HT-29 (cell line): Measurements from ENCODE around the gene ZNF860. TPM values are rescaled to one million over a fixed set of nuclear protein-coding genes. Genes with fewer than 3 reads are reported as not detected.

Experiments
- DNase-seq: peaks from one replicate; pipeline ENCODE4 v3.0.0-alpha.2; 2015; ENCODE audit warnings: low spot score
- total RNA-seq: library from RNA; depleted of rRNA; stranded (reverse); fragments of >200 nt; shearing (Covaris generic); gene quantifications from 2 replicates; pipeline ENCODE4 v1.2.3, GENCODE V29; 2014; rRNA removed

ZNF860 gene
- total RNA-seq: 3.9 and 7.5 TPM in 2 replicates

DNA sequence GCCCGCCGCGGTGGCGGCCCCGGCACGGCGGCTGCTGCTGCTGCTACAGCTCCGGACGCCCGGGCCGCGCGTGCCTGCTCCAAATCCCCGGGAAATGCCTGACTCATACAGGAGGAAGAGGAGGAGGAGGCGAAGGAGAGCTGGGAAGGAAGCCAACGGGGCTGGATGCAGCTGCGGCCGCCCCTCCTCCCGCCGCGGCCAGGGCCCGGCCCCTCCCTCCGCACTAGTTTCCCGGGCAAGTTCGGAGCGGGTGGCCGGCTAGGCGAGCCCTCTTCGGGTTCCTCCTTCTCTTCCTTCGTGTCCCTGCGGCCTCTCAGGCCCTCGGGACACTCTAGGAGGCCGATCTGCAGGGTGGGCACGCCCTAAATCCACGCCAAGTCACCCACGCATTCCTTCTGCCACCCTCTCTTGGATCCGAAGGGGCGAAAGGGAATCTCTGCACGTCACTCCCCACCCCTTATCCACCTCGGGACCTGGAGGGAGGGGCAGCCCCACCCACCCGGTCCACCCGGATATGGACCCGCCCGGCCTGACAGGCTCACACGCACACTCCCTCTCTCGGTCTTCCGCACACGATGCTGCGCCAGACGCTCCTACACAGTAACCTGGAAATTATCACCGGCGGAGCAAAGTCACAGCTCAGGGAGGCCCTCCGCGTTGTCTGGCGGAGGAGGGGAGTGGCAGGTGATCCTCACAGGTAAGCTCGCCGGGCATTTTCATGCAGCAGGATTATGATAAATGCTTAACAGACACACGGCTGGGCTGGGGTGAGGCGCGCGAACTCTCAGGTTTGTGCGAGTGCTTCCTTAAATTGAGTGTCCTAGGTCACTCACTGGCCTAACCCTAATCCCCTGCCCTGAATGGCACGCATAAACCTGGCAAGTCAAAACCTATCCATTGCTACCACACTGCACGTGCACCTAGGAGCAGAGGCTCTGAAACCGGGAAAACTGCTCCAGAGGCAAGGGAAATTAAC lies at the start of gene ZNF860, which contains the start of gene OSBPL10:
Gene ZNF860 (plus strand): TSS at position 545 of the 976 bp plus-strand sequence. CDS start 7,330 bp downstream, outside the sequence.
Gene OSBPL10 (minus strand): TSS at position 57 of the 976 bp plus-strand sequence. CDS start 83 bp downstream, outside the sequence.
- DNase-seq: peak; percentile 81

DNA sequence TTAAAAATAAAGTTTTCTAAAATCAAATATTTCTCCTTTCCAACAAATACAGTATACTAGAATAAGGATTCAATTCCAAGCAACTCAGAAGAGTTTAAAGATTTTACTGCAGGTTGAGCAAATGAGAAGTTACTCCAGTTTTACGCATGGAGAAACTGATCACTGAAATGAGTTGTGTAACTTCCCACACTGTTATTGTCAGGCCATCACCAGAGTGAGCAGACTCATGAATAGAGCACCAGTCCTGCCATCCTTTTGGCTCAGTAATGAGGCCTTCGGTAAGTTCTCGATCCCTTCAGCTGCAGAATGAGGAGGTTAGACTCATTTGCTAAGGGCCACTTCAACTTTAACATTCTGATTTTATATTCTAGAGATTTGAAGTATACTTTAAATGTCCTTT lies 48.6 kb upstream of the ZNF860 start:
- DNase-seq: no peak

DNA sequence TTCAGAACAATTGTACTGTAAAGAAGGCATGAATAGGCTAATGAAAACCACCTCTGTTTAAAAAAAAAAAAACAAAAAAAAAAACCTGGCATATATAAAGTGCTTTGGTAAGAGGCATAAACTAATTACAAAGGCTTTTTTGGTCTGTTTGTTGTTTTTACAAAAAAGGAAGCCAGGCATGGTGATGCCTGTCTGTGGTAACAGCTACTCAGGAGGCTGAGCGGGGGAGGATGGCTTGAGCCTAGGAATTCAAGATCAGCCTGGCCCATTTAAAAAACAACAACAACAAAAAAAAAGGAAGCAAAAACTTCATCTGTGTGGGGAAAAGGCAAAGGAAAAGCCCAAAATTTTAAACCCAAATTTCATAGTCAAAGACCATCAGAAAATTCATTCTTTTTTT lies 47.5 kb upstream of the ZNF860 start:
- DNase-seq: no peak

DNA sequence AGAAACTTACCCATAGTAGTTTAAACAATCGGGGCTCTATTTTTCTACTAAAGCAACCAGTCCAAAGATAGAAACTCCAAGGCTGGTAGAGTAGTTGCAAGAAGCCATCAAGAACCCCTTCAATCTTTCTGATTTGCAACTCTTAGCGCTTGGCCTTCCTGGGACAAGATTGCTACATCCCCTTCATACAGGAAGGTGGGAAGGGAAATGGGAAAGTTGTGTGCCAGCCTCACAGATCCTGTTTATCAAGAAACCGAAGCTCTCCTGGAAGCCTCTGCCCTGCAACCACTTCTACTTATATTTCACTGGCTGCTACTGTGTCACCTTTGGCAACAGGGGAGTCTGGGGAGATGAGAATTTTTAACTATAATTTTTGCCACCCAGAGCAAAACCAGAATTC lies 46.7 kb upstream of the ZNF860 start:
- DNase-seq: peak; percentile 52

DNA sequence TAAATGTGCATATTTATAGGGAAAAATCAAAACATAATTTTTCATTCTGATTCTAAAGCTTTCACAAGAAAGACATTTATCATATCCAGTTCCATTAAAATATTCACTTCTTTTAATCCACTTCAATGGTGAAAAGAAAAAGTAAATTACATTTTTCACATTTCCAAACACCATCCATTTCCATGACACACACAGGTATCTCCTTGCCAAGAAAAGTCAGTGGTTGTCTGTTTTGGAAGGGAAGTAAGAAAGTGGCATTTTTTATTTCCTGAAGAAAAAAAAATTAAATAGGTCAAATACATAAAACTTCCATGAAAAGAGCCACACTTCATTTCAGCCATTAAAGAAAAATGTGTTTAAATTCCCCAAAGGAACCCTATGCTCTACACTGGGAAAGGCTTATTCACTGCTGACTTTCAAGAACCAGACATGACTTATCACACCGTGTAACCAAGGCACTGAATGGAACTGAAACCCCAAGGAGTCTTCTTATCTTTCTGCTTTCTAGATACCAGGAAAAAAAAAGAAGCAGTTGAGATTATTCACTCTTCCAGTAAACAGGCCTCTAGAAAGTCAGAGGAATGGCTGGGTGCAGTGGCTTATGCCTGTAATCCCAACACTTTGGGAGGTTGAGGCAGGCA lies 45.0 kb upstream of the ZNF860 start:
- DNase-seq: no peak

DNA sequence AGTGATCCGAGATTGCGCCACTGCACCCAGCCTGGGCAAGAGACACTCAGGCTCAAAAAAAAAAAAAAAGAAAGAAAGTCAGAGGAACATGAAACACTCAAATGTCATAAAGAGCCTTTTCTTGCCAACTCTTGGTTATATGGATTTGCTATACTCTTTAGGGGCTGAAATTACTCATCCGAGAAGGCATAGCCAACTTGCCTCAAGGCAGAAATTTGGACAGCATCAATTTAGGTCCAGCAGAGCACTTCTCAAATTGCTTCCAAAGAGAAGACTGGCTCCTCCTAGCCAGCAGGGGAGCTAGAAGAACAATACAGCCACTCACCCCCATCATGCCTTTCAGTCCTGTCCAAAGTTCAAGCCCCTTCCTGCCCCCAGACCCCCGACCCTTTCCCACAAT lies 44.3 kb upstream of the ZNF860 start:
- DNase-seq: no peak

DNA sequence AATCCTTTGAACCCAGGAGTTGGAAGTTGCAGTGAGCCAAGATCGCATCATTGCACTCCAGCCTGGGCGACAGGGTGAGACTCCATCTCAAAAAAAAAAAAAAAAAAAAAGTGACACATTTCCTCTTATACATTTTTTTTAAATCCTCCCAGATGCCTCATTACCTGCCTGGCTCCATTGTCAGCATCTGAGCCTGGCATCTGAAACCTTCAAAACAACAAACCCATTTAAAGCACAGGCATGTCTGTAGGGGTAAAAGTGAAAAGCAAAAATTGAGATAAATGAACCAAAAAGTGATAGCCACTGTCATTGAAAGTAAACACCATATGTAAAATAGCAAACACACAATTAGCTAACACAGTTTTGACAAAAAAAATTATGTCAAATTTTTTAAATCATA lies 39.1 kb upstream of the ZNF860 start:
- DNase-seq: no peak

DNA sequence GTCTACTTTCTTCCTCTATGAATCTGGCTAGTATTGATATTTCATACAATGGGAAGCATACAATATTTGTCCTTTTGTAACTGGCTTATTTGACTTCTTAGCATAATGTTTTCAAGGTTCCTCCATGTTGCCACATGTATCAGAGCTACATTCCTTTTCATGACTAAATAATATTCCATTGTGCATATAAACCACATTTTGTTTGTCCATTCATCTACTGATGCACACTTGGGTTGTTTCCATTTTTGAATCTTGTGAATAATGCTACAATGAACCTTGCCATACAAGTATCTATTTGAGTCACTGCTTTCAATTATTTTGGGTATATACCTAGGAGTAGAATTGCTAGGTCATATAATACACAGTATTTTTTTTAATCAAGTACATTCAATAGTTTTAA lies 38.5 kb upstream of the ZNF860 start:
- no peak for DNase-seq

DNA sequence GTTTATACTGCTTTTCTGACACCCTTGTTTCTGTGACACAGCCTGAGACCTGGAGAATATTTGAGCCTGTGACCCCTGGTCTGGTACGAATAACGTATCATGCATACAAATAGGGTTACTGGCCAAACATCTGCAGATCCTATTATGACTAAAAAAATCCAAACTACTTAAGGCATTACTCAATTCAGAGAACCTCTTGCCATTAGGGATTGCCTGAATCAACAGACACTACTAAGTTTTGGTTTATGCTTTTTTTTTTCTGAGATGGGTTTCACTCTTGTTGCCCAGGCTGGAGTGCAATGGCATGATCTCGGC lies 35.9 kb upstream of the ZNF860 start:
- DNase-seq: no peak

DNA sequence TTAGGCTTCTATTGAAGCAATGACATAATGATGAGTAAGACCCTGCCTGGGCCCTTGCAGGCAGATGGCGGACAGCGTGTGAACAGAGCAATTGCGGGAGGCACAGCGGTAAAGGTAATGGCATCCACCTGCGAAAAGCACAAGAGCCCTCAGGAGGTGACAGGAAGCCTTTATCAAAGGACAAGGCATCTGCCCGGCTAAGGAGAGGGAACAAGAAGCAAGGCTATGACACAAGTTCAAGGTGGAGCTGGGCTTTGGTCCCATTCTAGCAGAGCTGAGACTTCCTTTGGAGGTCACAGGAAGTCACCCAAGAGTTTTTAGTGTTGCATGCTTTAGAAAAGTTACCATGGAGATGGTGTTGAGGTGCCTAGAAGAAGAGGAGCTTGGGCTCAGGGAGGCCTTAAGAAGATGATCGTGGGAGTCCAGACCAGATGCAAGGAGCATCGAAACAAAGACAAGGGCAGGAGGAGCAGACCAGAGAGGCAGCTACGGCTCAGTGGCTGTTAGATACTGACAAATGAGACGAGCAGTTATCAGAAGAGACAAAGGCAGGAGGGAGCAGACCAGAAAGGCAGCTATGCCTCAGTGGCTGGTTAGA lies 35.0 kb upstream of the ZNF860 start:
- DNase-seq: no peak

DNA sequence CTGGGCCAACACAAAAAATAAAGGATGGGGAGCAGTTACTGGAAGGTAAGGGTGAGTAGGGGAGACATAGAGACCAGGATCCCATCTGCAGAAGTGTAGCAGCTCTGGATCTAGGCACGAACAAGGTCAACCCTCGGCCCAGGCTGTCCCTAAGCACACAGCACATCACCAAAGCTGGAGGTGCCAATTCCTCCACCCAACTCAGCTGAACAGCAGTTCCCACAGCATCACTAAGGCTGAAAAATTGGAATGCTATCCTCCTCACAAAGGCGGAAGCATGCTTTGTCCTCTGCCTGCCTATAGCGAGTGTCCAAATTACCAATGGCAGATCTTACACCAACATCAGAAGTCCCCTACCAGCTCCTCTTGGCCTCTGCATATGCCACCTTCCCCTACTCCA lies 34.4 kb upstream of the ZNF860 start:
- no peak for DNase-seq

DNA sequence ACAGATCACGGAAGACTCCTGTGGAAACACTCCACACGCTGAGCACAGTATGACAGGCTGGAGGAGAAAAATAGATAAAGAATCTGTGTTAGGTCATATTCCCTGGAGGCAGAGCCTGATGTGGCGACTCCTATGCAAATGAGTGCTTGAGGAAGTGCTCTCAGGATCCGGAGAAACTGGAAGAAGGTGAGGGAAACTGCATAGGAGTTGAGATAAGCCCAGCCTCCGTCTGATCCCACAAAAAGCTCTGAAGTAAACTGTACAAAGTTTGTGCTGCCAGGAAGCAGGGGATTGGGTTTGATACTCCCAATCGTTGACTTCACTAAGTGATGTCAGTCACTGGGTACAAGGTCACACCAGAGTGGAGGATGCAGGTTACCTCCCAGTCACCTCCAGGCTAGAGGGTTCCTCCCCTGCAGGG lies 33.9 kb upstream of the ZNF860 start:
- DNase-seq: peak; percentile 55

DNA sequence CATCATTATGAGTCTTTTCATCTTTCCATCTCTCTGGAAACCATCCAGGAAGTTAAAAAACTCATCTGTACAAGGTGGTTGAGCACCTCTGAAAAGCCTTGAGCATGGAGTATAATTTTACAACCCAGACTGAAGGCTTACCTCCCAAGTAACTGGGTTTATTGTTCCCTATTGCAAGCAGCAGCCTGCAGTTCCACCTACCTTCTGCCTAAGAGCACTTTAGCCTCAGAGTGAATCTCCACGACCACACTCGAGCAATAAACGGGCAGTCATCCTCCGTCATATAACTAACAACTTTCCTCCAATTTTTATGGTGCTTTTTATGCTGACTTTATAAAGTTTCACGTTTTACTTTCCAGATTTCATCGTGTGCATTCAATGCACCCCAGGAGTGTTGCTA lies 33.3 kb upstream of the ZNF860 start:
- no peak for DNase-seq

DNA sequence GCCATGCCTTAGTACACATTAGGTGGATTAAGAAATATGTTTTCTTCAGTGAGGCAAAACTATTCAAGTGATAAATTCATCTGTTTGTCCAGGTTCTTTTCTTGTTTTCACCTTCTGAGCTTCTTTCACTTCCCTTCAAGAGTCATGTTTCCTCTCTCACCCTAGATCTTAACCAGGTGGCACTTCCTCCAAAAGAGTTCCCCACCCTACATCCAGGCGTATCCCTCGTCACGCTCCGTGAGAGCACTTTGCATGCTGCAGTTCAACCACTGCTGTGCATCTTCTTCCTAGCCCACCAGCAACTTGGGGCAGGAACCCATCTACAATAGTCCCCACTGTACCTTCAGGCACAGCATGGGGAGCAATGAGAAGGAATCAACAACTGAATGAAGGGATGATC lies 29.3 kb upstream of the ZNF860 start:
- no peak for DNase-seq

DNA sequence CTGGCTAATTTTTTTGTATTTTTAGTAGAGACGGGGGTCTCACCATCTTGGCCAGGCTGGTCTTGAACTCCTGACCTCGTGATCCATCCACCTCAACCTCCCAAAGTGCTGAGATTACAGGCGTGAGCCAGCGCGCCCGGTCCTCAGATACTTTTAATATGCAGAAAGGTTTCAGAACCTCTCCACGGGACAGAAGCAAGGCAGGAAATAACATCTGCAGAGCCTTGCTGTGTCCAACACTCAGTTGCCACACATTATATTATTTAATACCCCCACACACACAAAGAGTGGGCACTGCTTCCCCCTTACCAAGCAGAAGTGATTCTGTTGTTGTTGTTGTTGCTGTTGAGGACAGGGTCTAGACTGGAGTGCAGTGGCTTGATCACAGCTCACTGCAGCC lies 28.5 kb upstream of the ZNF860 start:
- DNase-seq: no peak

DNA sequence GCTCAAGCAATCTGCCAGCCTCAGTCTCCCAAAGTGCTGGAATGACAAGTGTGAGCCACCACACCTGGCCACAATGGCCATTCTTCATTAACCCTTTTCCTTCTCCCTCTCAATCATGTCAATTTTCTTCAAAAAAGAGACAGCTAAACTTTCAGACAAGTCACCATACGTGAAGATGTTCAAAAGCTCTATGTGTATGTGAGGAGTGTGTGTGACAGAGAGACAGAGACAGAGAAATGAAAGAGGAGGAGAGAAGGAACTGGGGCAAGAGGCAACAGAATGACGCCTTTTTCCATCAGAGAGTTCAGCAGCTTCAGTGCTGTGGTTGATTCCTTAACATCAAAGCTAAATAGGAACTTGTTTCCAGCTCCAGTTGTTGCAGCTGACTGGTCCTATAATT lies 27.9 kb upstream of the ZNF860 start:
- no peak for DNase-seq

DNA sequence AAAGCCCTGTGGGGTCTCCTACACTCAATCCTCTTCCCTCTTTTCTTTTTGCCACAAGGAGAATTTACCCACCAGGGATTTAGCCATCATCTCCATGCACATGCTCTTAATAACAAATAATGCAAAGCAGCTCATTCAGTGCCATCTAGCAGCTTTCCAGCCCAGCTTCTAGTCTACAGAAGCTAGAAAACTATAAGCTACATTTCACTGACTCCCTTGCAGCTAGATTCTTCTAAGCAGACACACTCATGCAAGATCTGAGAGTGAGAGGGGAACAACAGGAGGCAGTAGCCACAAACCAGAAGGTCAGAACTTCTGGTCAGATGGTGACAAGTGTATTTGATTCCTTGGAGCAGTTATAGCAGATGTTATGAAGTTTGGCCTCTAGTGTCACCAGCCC lies 26.0 kb upstream of the ZNF860 start:
- DNase-seq: no peak

DNA sequence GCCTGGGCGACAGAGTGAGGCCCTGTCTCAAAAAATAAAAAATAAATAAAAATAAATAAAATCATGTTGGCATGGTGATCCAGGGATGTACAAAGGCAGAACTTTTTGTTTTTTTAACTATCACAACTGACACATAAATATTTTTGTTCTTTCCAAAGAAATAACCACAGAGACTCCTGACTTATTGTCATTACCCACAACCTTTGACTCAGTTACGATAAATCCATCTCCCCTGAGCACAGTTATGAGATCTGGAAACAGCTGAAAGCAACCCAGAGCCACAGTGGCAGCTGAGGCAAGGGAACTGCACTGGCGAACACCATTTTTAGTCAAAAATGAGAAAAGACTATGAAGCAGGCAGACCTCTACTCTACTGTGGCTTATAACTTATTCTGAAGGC lies 24.4 kb upstream of the ZNF860 start:
- no peak for DNase-seq

DNA sequence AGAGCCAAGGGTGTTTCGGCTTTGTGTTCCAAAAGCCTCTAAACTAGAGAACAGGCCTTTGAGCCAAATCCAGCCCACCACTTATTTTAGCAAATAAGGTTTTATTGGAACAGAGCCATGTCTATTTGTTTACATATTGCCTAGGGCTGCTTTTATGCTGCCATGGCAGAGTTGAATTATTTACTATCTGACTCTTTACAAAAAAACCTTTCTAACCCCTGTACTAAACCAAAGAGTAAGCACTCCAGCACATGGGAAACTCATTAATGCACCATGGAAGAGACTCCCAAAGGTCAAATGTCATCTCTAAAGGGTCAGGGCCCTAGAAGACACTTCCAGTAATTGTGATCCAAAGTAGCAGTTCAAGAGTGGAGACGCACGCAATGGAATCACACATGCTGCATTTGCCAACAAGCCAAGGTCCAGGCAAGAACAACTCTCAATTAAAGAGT lies 22.8 kb upstream of the ZNF860 start:
- DNase-seq: no peak

DNA sequence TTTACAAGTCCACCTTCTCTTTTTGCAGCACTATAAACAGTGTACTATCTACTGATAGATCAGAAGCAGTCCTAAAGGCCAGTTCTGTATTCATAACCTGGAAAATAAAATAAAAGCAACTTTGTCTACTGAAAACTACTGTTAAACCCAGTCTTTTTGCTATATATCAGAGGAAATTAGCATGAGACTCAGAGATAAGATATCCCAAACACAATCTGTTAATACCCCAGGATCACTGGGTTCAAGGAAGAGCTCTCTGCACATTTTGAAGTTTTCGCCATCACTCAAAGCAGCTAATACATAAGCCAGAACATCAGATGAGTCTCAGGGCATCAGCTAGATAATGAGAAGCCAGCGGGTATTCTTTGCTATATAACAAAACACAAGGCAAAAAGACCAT lies 22.3 kb upstream of the ZNF860 start:
- no peak for DNase-seq

DNA sequence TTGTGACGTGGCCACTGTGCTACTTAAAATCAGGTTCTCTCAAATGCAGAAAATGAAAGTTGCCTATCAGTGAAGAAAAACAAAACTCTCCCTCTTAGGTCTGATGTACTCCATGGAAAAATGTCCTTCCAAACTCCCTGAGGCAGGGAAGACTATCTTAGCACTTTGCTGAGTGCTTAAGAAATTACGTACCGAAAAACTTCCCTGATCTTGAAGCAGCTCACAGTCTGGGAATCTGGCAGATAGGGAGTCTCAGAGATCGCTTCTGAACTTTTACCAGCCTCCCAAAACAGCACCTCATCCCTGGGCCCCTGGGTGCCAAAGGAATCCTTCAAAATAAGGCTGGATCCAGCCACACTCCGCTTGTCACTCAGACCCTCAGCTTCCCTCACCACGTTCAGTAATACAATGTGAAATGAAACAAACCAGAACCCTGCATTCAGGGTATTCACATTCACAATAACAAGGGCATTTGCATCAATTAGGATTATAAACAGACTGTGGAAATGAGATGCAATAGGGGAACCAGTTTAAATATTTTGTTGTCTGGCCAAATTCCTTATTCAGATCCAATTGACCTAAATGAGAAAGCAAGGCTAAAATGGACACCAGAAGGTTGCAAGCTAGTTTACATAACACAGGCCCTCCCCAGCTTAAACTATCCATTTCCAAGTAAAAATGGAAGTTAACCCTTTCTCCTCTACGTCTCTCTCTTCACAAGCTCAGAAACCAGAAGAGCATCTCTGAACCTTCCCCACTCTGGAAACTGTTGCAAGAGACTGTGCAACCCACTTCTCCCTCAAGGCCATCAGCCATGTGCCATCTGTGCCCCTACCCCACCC lies 21.4 kb upstream of the ZNF860 start:
- DNase-seq: no peak
